ENCODE data around the gene ARHGAP26.

Gene ARHGAP26

DNA sequence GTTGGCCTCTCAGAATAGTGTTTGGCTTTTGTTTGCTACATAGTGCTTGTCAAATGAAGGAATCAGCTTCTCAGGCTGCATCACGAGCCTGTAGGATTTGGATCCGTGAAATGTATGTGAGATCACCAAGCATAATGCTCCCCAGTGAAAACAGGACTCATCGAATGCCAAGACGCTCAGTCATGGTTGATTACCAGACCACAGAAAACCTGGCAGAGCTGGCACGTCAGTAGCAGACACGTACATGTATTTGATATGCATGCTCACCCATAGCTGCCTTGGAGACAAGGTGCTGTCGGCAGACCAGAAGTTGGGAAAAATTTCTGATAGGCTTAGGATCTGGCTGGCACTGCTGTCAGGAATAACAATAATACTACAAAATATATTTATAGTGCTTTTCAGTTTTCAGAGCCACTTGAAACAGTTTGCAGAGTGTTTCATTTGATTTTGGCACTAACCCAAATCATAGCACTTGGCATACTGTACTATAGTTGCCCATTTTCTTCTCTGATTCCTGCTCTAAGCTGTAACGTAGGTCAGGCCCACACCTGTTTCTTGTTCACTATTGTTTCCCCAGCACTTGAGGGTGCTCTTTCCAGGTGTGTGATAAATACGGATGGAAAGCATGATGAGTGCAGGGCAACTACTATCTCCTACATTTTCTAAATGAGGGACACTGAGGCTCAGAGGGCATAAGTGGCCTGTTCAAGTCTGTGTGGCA lies 407.2 kb downstream of the ARHGAP26 start:
- H3K9me2 ChIP-seq (replicated peaks; ENCODE audit: control insufficient read depth, low read length), result no peaks in the 10 kb centered on the region
- no peaks in the 10 kb centered on the region for H3K9me3 ChIP-seq (ENCODE audit: control insufficient read depth, insufficient read depth, low read length)
- no peaks in the 10 kb centered on the region for H3K79me2 ChIP-seq (ENCODE audit: control insufficient read depth, low read length)
- H3K4me1 ChIP-seq (ENCODE audit: control insufficient read depth, low read length), result no peaks in the 10 kb centered on the region; the same call in 1 of the 2 replicates
- no peak overlapping the region for H3K4me3 ChIP-seq (ENCODE audit: low read length)
- TF ChIP-seq EZH2phosphoT487 (IDR thresholded peaks at IDR 0.05; ENCODE audit: borderline replicate concordance, low read length), result no peak
- TF ChIP-seq, protein P1, sequence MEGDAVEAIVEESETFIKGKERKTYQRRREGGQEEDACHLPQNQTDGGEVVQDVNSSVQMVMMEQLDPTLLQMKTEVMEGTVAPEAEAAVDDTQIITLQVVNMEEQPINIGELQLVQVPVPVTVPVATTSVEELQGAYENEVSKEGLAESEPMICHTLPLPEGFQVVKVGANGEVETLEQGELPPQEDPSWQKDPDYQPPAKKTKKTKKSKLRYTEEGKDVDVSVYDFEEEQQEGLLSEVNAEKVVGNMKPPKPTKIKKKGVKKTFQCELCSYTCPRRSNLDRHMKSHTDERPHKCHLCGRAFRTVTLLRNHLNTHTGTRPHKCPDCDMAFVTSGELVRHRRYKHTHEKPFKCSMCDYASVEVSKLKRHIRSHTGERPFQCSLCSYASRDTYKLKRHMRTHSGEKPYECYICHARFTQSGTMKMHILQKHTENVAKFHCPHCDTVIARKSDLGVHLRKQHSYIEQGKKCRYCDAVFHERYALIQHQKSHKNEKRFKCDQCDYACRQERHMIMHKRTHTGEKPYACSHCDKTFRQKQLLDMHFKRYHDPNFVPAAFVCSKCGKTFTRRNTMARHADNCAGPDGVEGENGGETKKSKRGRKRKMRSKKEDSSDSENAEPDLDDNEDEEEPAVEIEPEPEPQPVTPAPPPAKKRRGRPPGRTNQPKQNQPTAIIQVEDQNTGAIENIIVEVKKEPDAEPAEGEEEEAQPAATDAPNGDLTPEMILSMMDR (IDR thresholded peaks at IDR 0.05; ENCODE audit: low read depth, low read length, poor library complexity, severe bottlenecking), result no peak
- H3K27me3 ChIP-seq (ENCODE audit: control insufficient read depth, low read length), result no peaks in the 10 kb centered on the region
- no peaks in the 10 kb centered on the region for H4K20me1 ChIP-seq (ENCODE audit: control insufficient read depth, insufficient read depth, low read depth, low read length)
- no peak overlapping the region for H3K27ac ChIP-seq (ENCODE audit: low read depth, low read length)
- H3K36me3 ChIP-seq (ENCODE audit: control insufficient read depth, low read length), result no peaks in the 10 kb centered on the region
- no peaks in the 10 kb centered on the region for H3F3A ChIP-seq (ENCODE audit: control insufficient read depth, insufficient read depth)
- no peak overlapping the region for H3K4me2 ChIP-seq (ENCODE audit: low read length)

DNA sequence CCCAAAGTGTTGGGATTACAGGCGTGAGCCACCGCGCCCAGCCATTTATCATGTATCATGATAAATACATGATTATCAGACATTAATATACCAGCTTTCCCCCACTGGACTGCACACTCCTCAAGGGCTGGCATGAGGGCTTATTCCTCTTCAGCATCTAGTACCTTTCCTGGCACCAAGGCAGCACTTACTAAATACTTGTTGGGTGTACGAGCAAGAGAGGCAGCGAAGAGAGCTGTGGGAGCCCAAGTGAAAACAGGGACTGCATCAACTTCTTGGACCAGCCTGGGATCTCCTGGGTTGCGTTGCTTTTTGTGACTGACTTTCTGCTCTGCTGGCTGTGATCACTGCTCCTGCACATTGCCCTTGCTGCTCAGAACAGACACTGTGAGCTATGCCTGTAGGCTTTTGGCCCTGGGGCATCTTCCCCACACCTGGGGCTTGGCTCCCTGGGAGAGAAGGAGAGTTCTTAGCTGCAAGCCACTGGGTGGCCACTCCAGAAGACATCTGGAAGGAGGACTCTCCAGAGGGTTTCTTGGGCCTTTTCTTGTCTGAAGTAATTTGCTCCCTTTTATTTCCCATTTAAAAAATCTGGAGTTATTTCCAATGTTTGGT lies 409.1 kb downstream of the ARHGAP26 start:
- H3K9me2 ChIP-seq (replicated peaks; ENCODE audit: control insufficient read depth, low read length), result no peaks in the 10 kb centered on the region
- H3K27ac ChIP-seq (ENCODE audit: low read depth, low read length), result no peak overlapping the region
- no peaks in the 10 kb centered on the region for H3K79me2 ChIP-seq (ENCODE audit: control insufficient read depth, low read length)
- no peak overlapping the region for H3K4me3 ChIP-seq (ENCODE audit: low read length)
- no peak overlapping the region for H3K4me2 ChIP-seq (ENCODE audit: low read length)
- H3K4me1 ChIP-seq (ENCODE audit: control insufficient read depth, low read length), result peaks cover 7% of the 10 kb centered on the region
- no peaks in the 10 kb centered on the region for H3K36me3 ChIP-seq (ENCODE audit: control insufficient read depth, low read length)
- H3K27me3 ChIP-seq (ENCODE audit: control insufficient read depth, low read length), result no peaks in the 10 kb centered on the region
- TF ChIP-seq, protein P1 (IDR thresholded peaks at IDR 0.05; ENCODE audit: low read depth, low read length, poor library complexity, severe bottlenecking), result no peak
- TF ChIP-seq EZH2phosphoT487 (IDR thresholded peaks at IDR 0.05; ENCODE audit: borderline replicate concordance, low read length), result no peak
- no peaks in the 10 kb centered on the region for H3K9me3 ChIP-seq (ENCODE audit: control insufficient read depth, insufficient read depth, low read length)
- H4K20me1 ChIP-seq (ENCODE audit: control insufficient read depth, insufficient read depth, low read depth, low read length), result no peaks in the 10 kb centered on the region
- no peaks in the 10 kb centered on the region for H3F3A ChIP-seq (ENCODE audit: control insufficient read depth, insufficient read depth)

DNA sequence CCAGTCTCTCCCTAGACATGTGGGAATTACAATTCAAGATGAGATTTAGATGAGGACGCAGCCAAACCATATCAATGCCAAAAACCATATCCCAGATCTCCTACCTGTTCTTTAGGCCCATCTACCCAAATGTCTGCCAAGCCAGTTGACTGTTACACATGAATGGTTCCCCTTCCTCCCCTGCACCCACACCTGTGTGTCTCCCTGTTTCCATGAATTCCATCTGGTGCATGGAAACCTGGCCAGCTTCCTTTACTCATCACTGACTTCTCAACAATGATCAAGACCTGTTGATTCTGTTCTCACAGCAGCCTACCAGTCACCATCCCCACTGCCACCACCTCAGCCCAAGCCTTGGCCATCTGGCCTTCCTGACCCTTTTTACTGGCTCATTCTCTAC lies 410.6 kb downstream of the ARHGAP26 start:
- H3K36me3 ChIP-seq (ENCODE audit: control insufficient read depth, low read length), result no peaks in the 10 kb centered on the region
- no peaks in the 10 kb centered on the region for H3K79me2 ChIP-seq (ENCODE audit: control insufficient read depth, low read length)
- no peak for TF ChIP-seq EZH2phosphoT487 (IDR thresholded peaks at IDR 0.05; ENCODE audit: borderline replicate concordance, low read length)
- TF ChIP-seq, protein P1 (IDR thresholded peaks at IDR 0.05; ENCODE audit: low read depth, low read length, poor library complexity, severe bottlenecking), result no peak
- no peak overlapping the region for H3K4me3 ChIP-seq (ENCODE audit: low read length)
- no peak overlapping the region for H3K27ac ChIP-seq (ENCODE audit: low read depth, low read length)
- H4K20me1 ChIP-seq (ENCODE audit: control insufficient read depth, insufficient read depth, low read depth, low read length), result no peaks in the 10 kb centered on the region
- no peaks in the 10 kb centered on the region for H3K27me3 ChIP-seq (ENCODE audit: control insufficient read depth, low read length)
- H3K9me2 ChIP-seq (replicated peaks; ENCODE audit: control insufficient read depth, low read length), result no peaks in the 10 kb centered on the region
- no peaks in the 10 kb centered on the region for H3K9me3 ChIP-seq (ENCODE audit: control insufficient read depth, insufficient read depth, low read length)
- no peaks in the 10 kb centered on the region for H3F3A ChIP-seq (ENCODE audit: control insufficient read depth, insufficient read depth)
- H3K4me1 ChIP-seq (ENCODE audit: control insufficient read depth, low read length), result peaks cover 7% of the 10 kb centered on the region
- H3K4me2 ChIP-seq (ENCODE audit: low read length), result no peak overlapping the region

Measured in DOHH2 (cell line).